ENCODE results near the gene CCDC15.

- no peak for TF ChIP-seq CTCF (IDR thresholded peaks at IDR 0.05)
- TF ChIP-seq POLR2AphosphoS5 (IDR thresholded peaks at IDR 0.05): no peak
- TF ChIP-seq EP300 (IDR thresholded peaks at IDR 0.05): no peak
- no peak for TF ChIP-seq POLR2A (IDR thresholded peaks at IDR 0.05)
Observed at GRCh38 chr11:125049164-125049792, 95.3 kb downstream of the CCDC15 start.
